COLO668 (cell line): ENCODE data around the gene DCDC2C.
"Not testable (repeated sequence)": the region's sequence is repeated elsewhere in the genome, so short reads cannot be mapped to it uniquely, and the experiment has no call there.

Experiments
- DNase-seq: peaks from one replicate; lab custom pipeline; 2025; ENCODE audit not compliant: unreplicated experiment; lab: John Stamatoyannopoulos, UW

The DCDC2C gene

GRCh38 chr2:3703236-3703756 lies at the start of gene DCDC2C:
Gene DCDC2C (plus strand): TSS chr2:3703575. CDS start chr2:3703752, 177 bp downstream.
- no peak for DNase-seq

GRCh38 chr2:3654011-3654410 lies 49.4 kb upstream of the DCDC2C start:
- no peak for DNase-seq

GRCh38 chr2:3654531-3655225 lies 48.7 kb upstream of the DCDC2C start:
- no peak for DNase-seq

- DNase-seq = no peak
Measured at GRCh38 chr2:3655871-3656761, 47.3 kb upstream of the DCDC2C start.

GRCh38 chr2:3656762-3657721 lies 46.3 kb upstream of the DCDC2C start:
- peak; percentile 65 for DNase-seq

GRCh38 chr2:3657881-3658280 lies 45.5 kb upstream of the DCDC2C start, which contains the start of gene ALLC:
Gene ALLC (plus strand): TSS chr2:3658200. CDS start chr2:3671158, 12,958 bp downstream.
- DNase-seq = no peak

GRCh38 chr2:3659447-3660432 lies 43.6 kb upstream of the DCDC2C start:
- DNase-seq = no peak

- not testable (repeated sequence) for DNase-seq
Measured at GRCh38 chr2:3660640-3661039, 42.7 kb upstream of the DCDC2C start.

- DNase-seq = no peak
Measured at GRCh38 chr2:3661149-3661660, 42.2 kb upstream of the DCDC2C start.

- DNase-seq = no peak
Measured at GRCh38 chr2:3662239-3662638, 41.1 kb upstream of the DCDC2C start.

GRCh38 chr2:3664118-3664517 lies 39.3 kb upstream of the DCDC2C start:
- no peak for DNase-seq

- no peak for DNase-seq
Measured at GRCh38 chr2:3664925-3665324, 38.5 kb upstream of the DCDC2C start.

- no peak for DNase-seq
Measured at GRCh38 chr2:3665886-3666612, 37.3 kb upstream of the DCDC2C start.

- peak; percentile 50 for DNase-seq
Measured at GRCh38 chr2:3666613-3666975, 36.8 kb upstream of the DCDC2C start.

GRCh38 chr2:3667151-3667631 lies 36.2 kb upstream of the DCDC2C start:
- peak; percentile 86 for DNase-seq

- no peak for DNase-seq
Measured at GRCh38 chr2:3669656-3670055, 33.7 kb upstream of the DCDC2C start.

GRCh38 chr2:3670376-3670775 lies 33.0 kb upstream of the DCDC2C start:
- no peak for DNase-seq

GRCh38 chr2:3670941-3671340 lies 32.4 kb upstream of the DCDC2C start:
- DNase-seq = no peak
